ENCODE results near the gene BACE1. TPM values are rescaled to one million over a fixed set of nuclear protein-coding genes. Genes with fewer than 3 reads are reported as not detected.
"Not testable (repeated sequence)": the region's sequence is repeated elsewhere in the genome, so short reads cannot be mapped to it uniquely, and the experiment has no call there.

The BACE1 gene
- polyA plus RNA-seq, 1 of the 3 experiments (the other 2 are of a cell fraction), result 37.8 TPM

- Histone ChIP-seq H3K27ac (ENCODE audit: low read depth in 2 of 2, low read length in 1 of 2) (no peak overlapping the region), H3K36me3 (replicated peaks in 1 of 2; ENCODE audit: control insufficient read depth in 1 of 2, insufficient read depth in 2 of 2, low read length in 1 of 2) (peaks cover 0 to 16% of the 10 kb centered on the region in 2 experiments), H3K9ac (no peak overlapping the region), H3K27me3 (ENCODE audit: insufficient read depth) (no peaks in the 10 kb centered on the region), H3K9me3 (peaks cover 3% of the 10 kb centered on the region; the same call in 1 of the 2 replicates), H3K79me2 (ENCODE audit: insufficient read depth) (peaks cover 6% of the 10 kb centered on the region; the same call in 1 of the 2 replicates), H3K9me2 (no peaks in the 10 kb centered on the region), H3K4me1 (ENCODE audit: control insufficient read depth in 1 of 2, insufficient read depth in 2 of 2, low read depth in 1 of 2, low read length in 1 of 2) (0 out of 4 replicates have a peak, but pooled peaks cover 0 to 4% of the 10 kb centered on the region in 2 experiments), H3K4me2 (no peak overlapping the region), H2AFZ (ENCODE audit: low read depth) (no peak overlapping the region), H4K20me1 (ENCODE audit: insufficient read depth) (no peaks in the 10 kb centered on the region), H3K4me3 (ENCODE audit: low read depth in 2 of 2, low read length in 1 of 2) (no peak overlapping the region), H3F3A (replicated peaks; ENCODE audit: insufficient read depth) (peaks cover 31% of the 10 kb centered on the region)
- CTCF ChIA-PET, result interaction anchor here (1.4 kb wide), 1 partner anchor 9 kb away, joined by 5 read pairs; no protein-coding TSS in a partner anchor
- WGBS (ENCODE audit: low lambda C conversion rate), result 94% methylated on average over 4 of the region's 4 CpGs
- TF ChIP-seq USF1 (IDR thresholded peaks at IDR 0.05; ENCODE audit: borderline replicate concordance, low read depth), result no peak
- TF ChIP-seq CHD2 (IDR thresholded peaks at IDR 0.05; ENCODE audit: low read length, partially characterized antibody), result no peak
- no peak for TF ChIP-seq MAX (IDR thresholded peaks at IDR 0.05; ENCODE audit: low read depth)
- TF ChIP-seq YY1 (IDR thresholded peaks at IDR 0.05; ENCODE audit: low read depth), result no peak
- no peak for TF ChIP-seq RFX5 (IDR thresholded peaks at IDR 0.05; ENCODE audit: low read length)
- TF ChIP-seq MXI1 (IDR thresholded peaks at IDR 0.05; ENCODE audit: low read depth, low read length), result no peak
- TF ChIP-seq GABPA (IDR thresholded peaks at IDR 0.05; ENCODE audit: low read depth), result no peak
- POLR2A ChIA-PET, result no interaction called here
- DNase-seq, result no peak
Measured at GRCh38 chr11:117271208-117271607, 44.8 kb downstream of the BACE1 start.

GRCh38 chr11:117269856-117270255 lies 46.2 kb downstream of the BACE1 start:
- ChIA-PET CTCF (no interaction called here), POLR2A (no interaction called here)
- peaks cover 6% of the 10 kb centered on the region; the same call in 1 of the 2 replicates for H3K79me2 ChIP-seq (ENCODE audit: insufficient read depth)
- H3K4me2 ChIP-seq, result no peak overlapping the region
- H3K27me3 ChIP-seq (ENCODE audit: insufficient read depth), result no peaks in the 10 kb centered on the region
- no peak overlapping the region for H3K4me3 ChIP-seq (ENCODE audit: low read depth in 2 of 2, low read length in 1 of 2)
- H2AFZ ChIP-seq (ENCODE audit: low read depth), result no peak overlapping the region
- peaks cover 0 to 28% of the 10 kb centered on the region in 2 experiments for H3K36me3 ChIP-seq (replicated peaks in 1 of 2; ENCODE audit: control insufficient read depth in 1 of 2, insufficient read depth in 2 of 2, low read length in 1 of 2)
- no peak overlapping the region for H3K9ac ChIP-seq
- no peak overlapping the region for H3K27ac ChIP-seq (ENCODE audit: low read depth in 2 of 2, low read length in 1 of 2)
- H3K4me1 ChIP-seq (ENCODE audit: control insufficient read depth in 1 of 2, insufficient read depth in 2 of 2, low read depth in 1 of 2, low read length in 1 of 2), result no peaks in the 10 kb centered on the region
- peaks cover 18% of the 10 kb centered on the region for H3F3A ChIP-seq (replicated peaks; ENCODE audit: insufficient read depth)
- WGBS (ENCODE audit: low lambda C conversion rate), result 94% methylated on average over 2 of the region's 2 CpGs
- no peaks in the 10 kb centered on the region for H4K20me1 ChIP-seq (ENCODE audit: insufficient read depth)
- peaks cover 3% of the 10 kb centered on the region; the same call in 1 of the 2 replicates for H3K9me3 ChIP-seq
- TF ChIP-seq GABPA (IDR thresholded peaks at IDR 0.05; ENCODE audit: low read depth), result no peak
- no peaks in the 10 kb centered on the region for H3K9me2 ChIP-seq
- DNase-seq, result no peak

GRCh38 chr11:117265745-117266144 lies 50.3 kb downstream of the BACE1 start:
- Histone ChIP-seq H3K27ac (ENCODE audit: low read depth in 2 of 2, low read length in 1 of 2) (no peak overlapping the region), H3K36me3 (replicated peaks in 1 of 2; ENCODE audit: control insufficient read depth in 1 of 2, insufficient read depth in 2 of 2, low read length in 1 of 2) (peaks cover 3 to 32% of the 10 kb centered on the region in 2 experiments), H3K4me3 (ENCODE audit: low read depth in 2 of 2, low read length in 1 of 2) (no peak overlapping the region), H3K79me2 (ENCODE audit: insufficient read depth) (peaks cover 6% of the 10 kb centered on the region; the same call in 1 of the 2 replicates), H3F3A (replicated peaks; ENCODE audit: insufficient read depth) (no peaks in the 10 kb centered on the region), H3K9ac (no peak overlapping the region), H4K20me1 (ENCODE audit: insufficient read depth) (no peaks in the 10 kb centered on the region), H2AFZ (ENCODE audit: low read depth) (no peak overlapping the region), H3K27me3 (ENCODE audit: insufficient read depth) (no peaks in the 10 kb centered on the region), H3K4me1 (ENCODE audit: control insufficient read depth in 1 of 2, insufficient read depth in 2 of 2, low read depth in 1 of 2, low read length in 1 of 2) (no peaks in the 10 kb centered on the region), H3K9me2 (no peaks in the 10 kb centered on the region), H3K9me3 (no peaks in the 10 kb centered on the region), H3K4me2 (no peak overlapping the region)
- POLR2A ChIA-PET, result no interaction called here
- WGBS (ENCODE audit: low lambda C conversion rate), result 86% methylated on average over 2 of the region's 2 CpGs
- DNase-seq, result no peak
- TF ChIP-seq FOXM1 (IDR thresholded peaks at IDR 0.05; ENCODE audit: low read depth), result no peak
- TF ChIP-seq NFIC (IDR thresholded peaks at IDR 0.05; ENCODE audit: borderline replicate concordance), result no peak
- no peak for TF ChIP-seq RFX5 (IDR thresholded peaks at IDR 0.05; ENCODE audit: low read length)
- TF ChIP-seq MXI1 (IDR thresholded peaks at IDR 0.05; ENCODE audit: low read depth, low read length), result no peak
- TF ChIP-seq NRF1 (IDR thresholded peaks at IDR 0.05; ENCODE audit: low read depth, low read length), result no peak
- TF ChIP-seq EZH2phosphoT487 (IDR thresholded peaks at IDR 0.05; ENCODE audit: borderline replicate concordance, low read depth), result no peak
- no peak for TF ChIP-seq FOSL2 (IDR thresholded peaks at IDR 0.05; ENCODE audit: borderline replicate concordance, low read depth)
- TF ChIP-seq EP300 (IDR thresholded peaks at IDR 0.05; ENCODE audit: borderline replicate concordance in 1 of 2, low read depth in 1 of 2, low read length in 1 of 2), result no peak
- TF ChIP-seq ELF1 (IDR thresholded peaks at IDR 0.05), result no peak
- CTCF ChIA-PET, result interaction anchor here (1.5 kb wide), 1 partner anchor 543 kb away, joined by 4 read pairs; no protein-coding TSS in a partner anchor

- H3K27me3 ChIP-seq (ENCODE audit: insufficient read depth); H3K4me1 ChIP-seq (ENCODE audit: control insufficient read depth in 1 of 2, insufficient read depth in 2 of 2, low read depth in 1 of 2, low read length in 1 of 2); DNase-seq; H4K20me1 ChIP-seq (ENCODE audit: insufficient read depth); H3K4me2 ChIP-seq; H3K27ac ChIP-seq (ENCODE audit: low read depth in 2 of 2, low read length in 1 of 2); H3K4me3 ChIP-seq (ENCODE audit: low read depth in 2 of 2, low read length in 1 of 2); CTCF ChIA-PET; H3K9ac ChIP-seq; H2AFZ ChIP-seq (ENCODE audit: low read depth); H3K9me2 ChIP-seq; H3F3A ChIP-seq (replicated peaks; ENCODE audit: insufficient read depth); H3K79me2 ChIP-seq (ENCODE audit: insufficient read depth); H3K9me3 ChIP-seq: not testable (repeated sequence)
- POLR2A ChIA-PET, result interaction anchor here (0.7 kb wide), 1 partner anchor 37 kb away, joined by 4 read pairs; no protein-coding TSS in a partner anchor
- H3K36me3 ChIP-seq (replicated peaks in 1 of 2; ENCODE audit: control insufficient read depth in 1 of 2, insufficient read depth in 2 of 2, low read length in 1 of 2), result peaks cover 3 to 36% of the 10 kb centered on the region in 2 experiments
- 97% methylated on average over 7 of the region's 7 CpGs for WGBS (ENCODE audit: low lambda C conversion rate)
Measured at GRCh38 chr11:117264624-117265323, 51.3 kb downstream of the BACE1 start.

All from SK-N-SH (cell line).